Prostate gland (tissue), 2 donors: ENCODE measurements around the gene GPR146. TPM values are rescaled to one million over a fixed set of nuclear protein-coding genes. Genes with fewer than 3 reads are reported as not detected.
"Not testable (repeated sequence)": the region's sequence is repeated elsewhere in the genome, so short reads cannot be mapped to it uniquely, and the experiment has no call there.

ENCODE experiments used
- DNase-seq: peaks from one replicate; pipeline ENCODE4 v3.0.0-alpha.2; 2019; ENCODE audit warnings: low spot score
- H3K27ac ChIP-seq, 2 donors: fragments of 200-600 bp; sonication (generic); 2 replicates each; pipeline ENCODE4 v1.5.1; 2017 to 2019
- H3K27me3 ChIP-seq: fragments of 200-600 bp; sonication (generic); replicated peaks from 2 replicates; pipeline ENCODE4 v1.5.1; 2019; ENCODE audit not compliant: insufficient read depth
- H3K36me3 ChIP-seq, 2 donors: fragments of 200-600 bp; sonication (generic); 1 replicate in 1 of 2; 2 replicates in 1 of 2; pipeline versions ENCODE4 v1.5.1 to v1.8.1; 2017 to 2019
- H3K4me1 ChIP-seq: fragments of 200-600 bp; sonication (generic); replicated peaks from 2 replicates; pipeline ENCODE4 v1.5.1; 2019
- H3K4me3 ChIP-seq, 2 donors: fragments of 200-600 bp; sonication (generic); 2 replicates each; pipeline ENCODE4 v1.5.1; 2017 to 2019
- H3K9me3 ChIP-seq: fragments of 200-600 bp; sonication (generic); 2 replicates; pipeline ENCODE4 v1.5.1; 2017
- POLR2A ChIP-seq: fragments of 450-650 bp; IDR thresholded peaks from one replicate; pipeline ENCODE4 v1.6.1; 2016; ENCODE audit warnings: antibody characterized with exemption, mild to moderate bottlenecking
- POLR2AphosphoS5 ChIP-seq: sonication (generic); formaldehyde crosslinking; IDR thresholded peaks from one replicate; pipeline ENCODE4 v1.6.1; 2017; ENCODE audit warnings: antibody characterized with exemption
- WGBS: methylation state at CpG from one replicate; pipeline ENCODE4 v1.1.5; 2018; 5-methylcytosine and 5-hydroxymethylcytosine counted together
- intact Hi-C: fragments of 100-400 bp; cut with DNase I; formaldehyde crosslinking; loops from one replicate; pipeline ENCODE4 v1.14.2; 2022
- total RNA-seq, 2 donors: library from RNA; depleted of rRNA; stranded (reverse); fragments of >200 nt; gene quantifications; one replicate each; pipeline ENCODE4 v1.1.0, GENCODE V29; 2016
- TF ChIP-seq, protein P1 (sequence below), 4 experiments: fragments of 200-600 bp in 2 of 4; fragments of 450-650 bp in 2 of 4; sonication (generic) in 2 of 4; IDR thresholded peaks; 1 replicate in 3 of 4; 2 replicates in 1 of 4; pipeline ENCODE4 v1.5.1; 2016 to 2019; ENCODE audit warnings: antibody characterized with exemption in 4 of 4, mild to moderate bottlenecking in 2 of 4, moderate library complexity in 2 of 4

The GPR146 gene
- total RNA-seq, 2 donors from 2014 or later: 6.1 to 25.9 TPM

DNA sequence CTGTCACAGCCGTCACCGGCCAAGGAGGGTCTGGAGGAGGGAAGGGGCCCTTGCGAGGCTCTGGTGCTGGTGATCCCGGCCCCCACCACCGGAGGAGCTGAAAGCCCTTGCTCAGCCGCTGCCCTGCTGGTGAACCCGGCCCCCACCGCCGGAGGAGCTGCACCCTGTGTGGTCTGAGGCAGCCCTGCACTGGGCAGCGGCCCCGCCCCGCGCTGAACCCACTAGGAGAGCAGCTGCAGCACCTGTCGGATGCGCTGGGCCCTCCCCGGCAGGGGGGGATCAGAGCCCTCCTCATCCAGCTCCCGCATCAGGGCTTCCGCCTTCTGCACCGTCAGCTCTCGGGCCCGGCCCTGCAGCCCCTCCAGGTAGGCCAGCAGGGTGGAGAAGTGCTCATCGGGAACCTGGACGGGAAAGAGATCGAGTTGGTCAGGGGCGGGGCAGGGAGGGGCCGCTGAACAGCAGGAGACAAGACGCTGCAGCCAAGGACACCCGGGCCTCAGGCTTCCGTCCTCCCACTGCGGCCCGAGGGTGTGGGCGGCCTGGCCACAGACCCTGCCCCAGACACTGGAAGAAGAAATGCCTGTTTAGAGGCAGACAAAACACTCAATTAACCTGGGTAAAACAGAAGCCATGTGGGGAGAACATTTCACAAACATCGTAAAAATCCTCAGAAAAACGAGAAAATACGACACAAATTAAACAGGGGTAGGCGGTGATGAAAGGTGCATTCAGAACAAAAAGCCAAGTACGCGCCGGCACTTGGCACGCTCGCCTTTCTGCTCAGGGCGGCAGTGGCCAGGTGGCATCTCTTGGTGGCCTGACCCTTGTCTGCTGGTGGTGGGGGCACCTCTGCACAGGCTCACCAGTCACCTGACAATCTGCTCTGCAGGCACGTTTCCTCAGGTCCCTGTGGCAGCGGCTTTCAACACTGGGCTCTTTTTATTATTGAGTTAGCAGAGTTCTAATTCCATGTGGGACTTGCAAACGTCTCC lies 46.6 kb upstream of the GPR146 start:
- Histone ChIP-seq H3K27ac (no peak overlapping the region), H3K36me3 (no peaks in the 10 kb centered on the region), H3K4me3 (no peak overlapping the region), H3K27me3 (no peaks in the 10 kb centered on the region), H3K9me3 (no peaks in the 10 kb centered on the region), H3K4me1 (no peaks in the 10 kb centered on the region)
- intact Hi-C loops: no loop called here
- TF ChIP-seq POLR2AphosphoS5 (no peak), POLR2A (no peak)
- TF ChIP-seq, protein P1, sequence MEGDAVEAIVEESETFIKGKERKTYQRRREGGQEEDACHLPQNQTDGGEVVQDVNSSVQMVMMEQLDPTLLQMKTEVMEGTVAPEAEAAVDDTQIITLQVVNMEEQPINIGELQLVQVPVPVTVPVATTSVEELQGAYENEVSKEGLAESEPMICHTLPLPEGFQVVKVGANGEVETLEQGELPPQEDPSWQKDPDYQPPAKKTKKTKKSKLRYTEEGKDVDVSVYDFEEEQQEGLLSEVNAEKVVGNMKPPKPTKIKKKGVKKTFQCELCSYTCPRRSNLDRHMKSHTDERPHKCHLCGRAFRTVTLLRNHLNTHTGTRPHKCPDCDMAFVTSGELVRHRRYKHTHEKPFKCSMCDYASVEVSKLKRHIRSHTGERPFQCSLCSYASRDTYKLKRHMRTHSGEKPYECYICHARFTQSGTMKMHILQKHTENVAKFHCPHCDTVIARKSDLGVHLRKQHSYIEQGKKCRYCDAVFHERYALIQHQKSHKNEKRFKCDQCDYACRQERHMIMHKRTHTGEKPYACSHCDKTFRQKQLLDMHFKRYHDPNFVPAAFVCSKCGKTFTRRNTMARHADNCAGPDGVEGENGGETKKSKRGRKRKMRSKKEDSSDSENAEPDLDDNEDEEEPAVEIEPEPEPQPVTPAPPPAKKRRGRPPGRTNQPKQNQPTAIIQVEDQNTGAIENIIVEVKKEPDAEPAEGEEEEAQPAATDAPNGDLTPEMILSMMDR (IDR thresholded peaks at IDR 0.05): no peak
- DNase-seq: no peak
- WGBS: 72% methylated on average over 39 of the region's 45 CpGs

GRCh38 chr7:999149-999879 lies 45.0 kb upstream of the GPR146 start:
- no peak for DNase-seq
- Histone ChIP-seq H3K27ac (no peak overlapping the region), H3K27me3 (no peaks in the 10 kb centered on the region), H3K4me1 (no peaks in the 10 kb centered on the region), H3K36me3 (no peaks in the 10 kb centered on the region), H3K4me3 (no peak overlapping the region), H3K9me3 (no peaks in the 10 kb centered on the region)
- no peak for TF ChIP-seq POLR2A
- intact Hi-C loops: no loop called here
- 90% methylated on average over 28 of the region's 28 CpGs for WGBS

DNA sequence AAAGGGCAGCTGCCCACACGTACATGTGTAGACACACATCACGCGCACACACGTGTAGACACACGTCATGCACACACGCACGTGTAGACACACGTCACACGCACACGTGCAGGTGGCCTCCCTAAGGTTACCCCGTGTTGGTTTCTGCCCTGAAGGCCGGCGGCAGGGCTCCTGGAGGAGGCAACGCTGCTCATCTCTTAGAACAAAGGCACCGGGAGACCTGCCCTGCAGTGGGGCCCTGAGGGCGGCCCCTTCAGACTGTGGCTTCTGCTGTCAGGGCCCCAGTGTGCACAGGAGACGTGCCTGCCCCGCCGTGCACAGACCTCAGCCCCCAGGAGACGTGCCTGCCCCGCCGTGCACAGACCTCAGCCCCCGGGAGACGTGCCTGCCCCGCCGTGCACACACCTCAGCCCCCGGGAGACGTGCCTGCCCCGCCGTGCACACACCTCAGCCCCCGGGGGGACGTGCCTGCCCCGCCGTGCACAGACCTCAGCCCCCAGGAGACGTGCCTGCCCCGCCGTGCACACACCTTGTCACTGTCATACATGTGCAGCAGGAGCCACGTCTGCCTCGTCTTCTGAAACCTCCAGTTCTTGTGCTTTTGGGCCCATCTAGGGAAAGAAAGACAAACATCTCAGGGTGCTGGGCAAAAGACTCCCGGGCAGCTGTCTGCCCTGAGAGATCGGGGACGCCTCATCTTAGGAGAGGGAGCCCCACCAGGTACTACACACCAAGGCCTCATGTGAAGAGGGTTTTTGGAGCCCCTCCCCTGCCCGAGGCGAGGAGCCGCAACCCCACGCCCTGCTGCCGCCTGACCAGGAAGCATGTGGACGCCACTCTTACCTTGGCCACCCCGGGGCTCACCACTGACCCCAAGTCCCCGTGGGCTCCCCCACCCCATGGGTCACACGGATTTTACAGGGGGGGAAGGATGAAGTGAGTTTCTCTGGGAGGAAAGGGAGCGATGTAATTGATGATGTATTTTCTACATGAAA lies 44.1 kb upstream of the GPR146 start:
- Histone ChIP-seq H3K4me3 (no peak overlapping the region), H3K27ac (no peak overlapping the region), H3K9me3 (no peaks in the 10 kb centered on the region), H3K27me3 (no peaks in the 10 kb centered on the region), H3K36me3 (no peaks in the 10 kb centered on the region), H3K4me1 (no peaks in the 10 kb centered on the region)
- DNase-seq: no peak
- 83% methylated on average over 50 of the region's 52 CpGs for WGBS
- intact Hi-C loops: no loop called here
- TF ChIP-seq, protein P1 (IDR thresholded peaks at IDR 0.05): no peak
- TF ChIP-seq POLR2A: no peak
- TF ChIP-seq POLR2AphosphoS5: no peak

- H3K36me3 ChIP-seq, DNase-seq, H3K4me3 ChIP-seq, H3K27ac ChIP-seq, intact Hi-C loops, H3K4me1 ChIP-seq, H3K27me3 ChIP-seq, H3K9me3 ChIP-seq: not testable (repeated sequence)
- WGBS: 83% methylated on average over 14 of the region's 14 CpGs
These were observed 43.1 kb upstream of the GPR146 start for GRCh38 chr7:1001069-1001770.

DNA sequence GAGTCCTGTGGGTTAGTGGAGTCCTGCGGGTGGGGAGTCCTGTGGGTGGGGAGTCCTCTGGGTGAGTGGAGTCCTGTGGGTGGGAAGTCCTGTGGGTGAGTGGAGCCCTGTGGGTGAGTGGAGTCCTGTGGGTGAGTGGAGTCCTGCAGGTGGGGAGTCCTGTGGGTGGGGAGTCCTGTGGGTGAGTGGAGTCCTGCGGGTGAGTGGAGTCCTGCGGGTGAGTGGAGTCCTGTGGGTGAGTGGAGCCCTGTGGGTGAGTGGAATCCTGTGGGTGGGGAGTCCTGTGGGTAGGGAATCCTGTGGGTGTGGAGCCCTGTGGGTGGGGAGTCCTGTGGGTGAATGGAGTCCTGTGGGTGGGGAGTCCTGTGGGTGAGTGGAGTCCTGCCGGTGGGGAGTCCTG lies 42.3 kb upstream of the GPR146 start:
- H3K4me1 ChIP-seq, H3K9me3 ChIP-seq, DNase-seq, H3K36me3 ChIP-seq, H3K27ac ChIP-seq, H3K27me3 ChIP-seq, intact Hi-C loops, H3K4me3 ChIP-seq: not testable (repeated sequence)
- 94% methylated on average over 4 of the region's 4 CpGs for WGBS

DNA sequence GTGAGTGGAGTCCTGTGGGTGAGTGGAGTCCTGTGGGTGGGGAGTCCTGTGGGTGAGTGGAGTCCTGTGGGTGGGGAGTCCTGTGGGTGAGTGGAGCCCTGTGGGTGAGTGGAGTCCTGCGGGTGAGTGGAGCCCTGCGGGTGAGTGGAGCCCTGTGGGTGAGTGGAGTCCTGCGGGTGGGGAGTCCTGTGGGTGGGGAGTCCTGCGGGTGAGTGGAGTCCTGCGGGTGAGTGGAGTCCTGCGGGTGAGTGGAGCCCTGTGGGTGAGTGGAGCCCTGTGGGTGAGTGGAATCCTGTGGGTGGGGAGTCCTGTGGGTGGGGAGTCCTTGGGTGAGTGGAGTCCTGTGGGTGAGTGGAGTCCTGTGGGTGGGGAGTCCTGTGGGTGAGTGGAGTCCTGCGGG lies 41.9 kb upstream of the GPR146 start:
- DNase-seq, H3K9me3 ChIP-seq, H3K4me1 ChIP-seq, H3K36me3 ChIP-seq, intact Hi-C loops, H3K27ac ChIP-seq, H3K27me3 ChIP-seq, H3K4me3 ChIP-seq: not testable (repeated sequence)
- WGBS: 65% methylated on average over 2 of the region's 7 CpGs
